MCF 10A (cell line): ENCODE measurements around the gene PARP9. TPM values are rescaled to one million over a fixed set of nuclear protein-coding genes. Genes with fewer than 3 reads are reported as not detected.
"Not testable (repeated sequence)": the region's sequence is repeated elsewhere in the genome, so short reads cannot be mapped to it uniquely, and the experiment has no call there.

ENCODE experiments used
- BruUV-seq: library from RNA; stranded (reverse); fragments of 400-500 nt; replicated peaks from 2 replicates; lab custom pipeline; 2021; lab: Mats Ljungman, UMichigan
- CTCF ChIA-PET: fragments of 300-600 bp; sonication (Branson Sonifier 250); formaldehyde crosslinking; extraction: SDS; loops from one replicate; lab custom pipeline; 2021; ENCODE audit warnings: antibody characterized with exemption, inconsistent platforms; lab: Yijun Ruan, JAX
- POLR2A ChIA-PET: fragments of 300-600, 350-650 bp; sonication (Branson Sonifier 250); formaldehyde crosslinking; extraction: SDS; loops from one replicate; lab custom pipeline; 2020; ENCODE audit warnings: antibody characterized with exemption, inconsistent platforms; lab: Yijun Ruan, JAX
- DNase-seq: peaks from one replicate; pipeline ENCODE4 v3.0.0-alpha.2; 2018; ENCODE audit not compliant: unreplicated experiment
- H3K27ac Mint-ChIP-seq: one replicate; pipeline ENCODE4 v1.8.0; 2022; ENCODE audit warnings: mild to moderate bottlenecking, low read depth, mixed read lengths; ENCODE audit not compliant: unreplicated experiment
- H3K27me3 Mint-ChIP-seq: one replicate; pipeline ENCODE4 v1.8.0; 2022; ENCODE audit warnings: mixed read lengths; ENCODE audit not compliant: insufficient read depth, unreplicated experiment
- H3K36me3 Mint-ChIP-seq: one replicate; pipeline ENCODE4 v1.8.0; 2022; ENCODE audit warnings: mild to moderate bottlenecking, moderate library complexity, mixed read lengths; ENCODE audit not compliant: insufficient read depth, unreplicated experiment
- H3K4me1 Mint-ChIP-seq: one replicate; pipeline ENCODE4 v1.8.0; 2022; ENCODE audit warnings: mixed read lengths; ENCODE audit not compliant: insufficient read depth, unreplicated experiment
- H3K4me3 Mint-ChIP-seq: one replicate; pipeline ENCODE4 v1.8.0; 2022; ENCODE audit warnings: mild to moderate bottlenecking, moderate library complexity, mixed read lengths; ENCODE audit not compliant: unreplicated experiment
- H3K9me3 Mint-ChIP-seq: one replicate; pipeline ENCODE4 v1.8.0; 2022; ENCODE audit warnings: mixed read lengths; ENCODE audit not compliant: unreplicated experiment
- intact Hi-C: fragments of 100-400 bp; cut with micrococcal nuclease; formaldehyde crosslinking; loops from 2 replicates; pipeline ENCODE4 v1.14.1; 2022
- total RNA-seq: library from RNA; stranded (reverse); gene quantifications from 2 replicates; pipeline ENCODE4 v1.2.3, GENCODE V29; 2022
- TF ChIP-seq, protein P1 (sequence below): fragments of 200-600 bp; IDR thresholded peaks from one replicate; pipeline ENCODE4 v1.8.0; 2022; ENCODE audit warnings: antibody characterized with exemption, mild to moderate bottlenecking; ENCODE audit not compliant: unreplicated experiment

The PARP9 gene
- total RNA-seq, 1 experiment from 2014 or later: 6.3 TPM

DNA sequence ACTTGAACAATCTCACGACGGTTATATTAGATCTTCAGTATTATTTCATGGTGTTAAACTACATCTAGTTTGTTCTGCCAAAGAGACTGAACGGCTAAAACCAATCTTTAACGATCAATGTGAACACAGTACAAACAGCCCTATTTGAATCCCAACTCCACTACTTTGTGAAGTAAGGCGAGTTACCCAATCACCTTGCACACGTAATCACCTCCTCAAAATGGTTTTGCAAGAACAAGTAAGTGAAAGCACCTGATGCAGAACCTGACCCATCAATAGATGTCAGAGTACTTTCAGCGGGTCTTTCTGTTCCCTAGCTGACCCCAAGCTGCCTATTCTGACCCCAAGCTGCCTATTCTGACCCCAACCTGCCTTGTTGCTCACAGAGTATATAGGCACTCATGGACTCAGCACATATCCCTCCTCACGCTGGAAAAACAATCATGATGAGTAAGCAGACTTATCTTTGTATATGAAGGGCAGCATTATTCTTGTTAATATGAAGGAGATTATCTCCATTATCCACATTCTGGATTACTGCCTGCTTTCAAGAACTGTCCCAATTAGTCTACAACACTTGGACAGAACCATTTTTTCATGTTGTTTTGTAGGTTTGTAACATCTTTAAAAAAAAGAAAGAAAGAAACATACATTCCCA, 53.1 kb downstream of the PARP9 start:
- Mint-ChIP-seq H3K27me3 (no peaks in the 10 kb centered on the region), H3K36me3 (peaks cover 6% of the 10 kb centered on the region), H3K4me1 (peaks cover 46% of the 10 kb centered on the region), H3K4me3 (peak overlapping the region; percentile 19), H3K9me3 (no peaks in the 10 kb centered on the region), H3K27ac (no peak overlapping the region)
- POLR2A ChIA-PET: interaction anchor here (1.3 to 10.6 kb wide), 6 partner anchors 11 to 126 kb away, joined by 3 to 144 read pairs (median 26); partner anchors contain the start of gene FAM162A
- intact Hi-C loops: loop anchor here (5.0 kb wide), 1 partner anchor 94 kb away; the partner anchor contains the start of gene WDR5B
- TF ChIP-seq, protein P1, sequence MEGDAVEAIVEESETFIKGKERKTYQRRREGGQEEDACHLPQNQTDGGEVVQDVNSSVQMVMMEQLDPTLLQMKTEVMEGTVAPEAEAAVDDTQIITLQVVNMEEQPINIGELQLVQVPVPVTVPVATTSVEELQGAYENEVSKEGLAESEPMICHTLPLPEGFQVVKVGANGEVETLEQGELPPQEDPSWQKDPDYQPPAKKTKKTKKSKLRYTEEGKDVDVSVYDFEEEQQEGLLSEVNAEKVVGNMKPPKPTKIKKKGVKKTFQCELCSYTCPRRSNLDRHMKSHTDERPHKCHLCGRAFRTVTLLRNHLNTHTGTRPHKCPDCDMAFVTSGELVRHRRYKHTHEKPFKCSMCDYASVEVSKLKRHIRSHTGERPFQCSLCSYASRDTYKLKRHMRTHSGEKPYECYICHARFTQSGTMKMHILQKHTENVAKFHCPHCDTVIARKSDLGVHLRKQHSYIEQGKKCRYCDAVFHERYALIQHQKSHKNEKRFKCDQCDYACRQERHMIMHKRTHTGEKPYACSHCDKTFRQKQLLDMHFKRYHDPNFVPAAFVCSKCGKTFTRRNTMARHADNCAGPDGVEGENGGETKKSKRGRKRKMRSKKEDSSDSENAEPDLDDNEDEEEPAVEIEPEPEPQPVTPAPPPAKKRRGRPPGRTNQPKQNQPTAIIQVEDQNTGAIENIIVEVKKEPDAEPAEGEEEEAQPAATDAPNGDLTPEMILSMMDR: no peak
- CTCF ChIA-PET: interaction anchor here (1.0 to 1.7 kb wide), 2 partner anchors 18 to 168 kb away, joined by 5 to 7 read pairs; no protein-coding TSS in a partner anchor
- BruUV-seq: no TSS peak
- peak; percentile 79 for DNase-seq

DNA sequence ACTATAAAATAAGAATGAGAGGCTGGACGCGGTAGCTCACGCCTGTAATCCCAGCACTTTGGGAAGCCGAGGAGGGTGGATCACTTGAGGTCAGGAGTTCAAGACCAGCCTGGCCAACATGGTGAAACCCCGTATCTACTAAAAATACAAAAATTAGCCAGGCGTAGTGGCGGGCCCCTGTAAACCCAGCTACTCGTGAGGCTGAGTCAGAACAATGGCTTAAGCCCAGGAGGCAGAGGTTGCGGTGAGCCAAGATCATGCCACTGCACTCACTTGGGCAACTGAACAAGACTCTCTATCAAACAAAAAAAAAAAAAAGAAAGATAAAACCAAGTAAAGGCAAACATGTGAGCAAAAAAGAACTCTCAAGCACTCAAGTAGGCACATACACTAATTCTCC, 55.2 kb downstream of the PARP9 start:
- ChIA-PET CTCF (interaction anchor here (1.2 kb wide), 2 partner anchors 15 to 49 kb away, joined by 3 to 4 read pairs; no protein-coding TSS in a partner anchor), POLR2A (interaction anchor here (1.2 to 10.6 kb wide), 5 partner anchors 10 to 125 kb away, joined by 3 to 144 read pairs (median 4); partner anchors contain the start of gene FAM162A)
- H3K27ac Mint-ChIP-seq: peak overlapping the region; percentile 67
- intact Hi-C loops, H3K4me3 Mint-ChIP-seq, H3K27me3 Mint-ChIP-seq, BruUV-seq, H3K9me3 Mint-ChIP-seq, H3K36me3 Mint-ChIP-seq: not testable (repeated sequence)
- peaks cover 45% of the 10 kb centered on the region for H3K4me1 Mint-ChIP-seq
- DNase-seq: peak; percentile 86

DNA sequence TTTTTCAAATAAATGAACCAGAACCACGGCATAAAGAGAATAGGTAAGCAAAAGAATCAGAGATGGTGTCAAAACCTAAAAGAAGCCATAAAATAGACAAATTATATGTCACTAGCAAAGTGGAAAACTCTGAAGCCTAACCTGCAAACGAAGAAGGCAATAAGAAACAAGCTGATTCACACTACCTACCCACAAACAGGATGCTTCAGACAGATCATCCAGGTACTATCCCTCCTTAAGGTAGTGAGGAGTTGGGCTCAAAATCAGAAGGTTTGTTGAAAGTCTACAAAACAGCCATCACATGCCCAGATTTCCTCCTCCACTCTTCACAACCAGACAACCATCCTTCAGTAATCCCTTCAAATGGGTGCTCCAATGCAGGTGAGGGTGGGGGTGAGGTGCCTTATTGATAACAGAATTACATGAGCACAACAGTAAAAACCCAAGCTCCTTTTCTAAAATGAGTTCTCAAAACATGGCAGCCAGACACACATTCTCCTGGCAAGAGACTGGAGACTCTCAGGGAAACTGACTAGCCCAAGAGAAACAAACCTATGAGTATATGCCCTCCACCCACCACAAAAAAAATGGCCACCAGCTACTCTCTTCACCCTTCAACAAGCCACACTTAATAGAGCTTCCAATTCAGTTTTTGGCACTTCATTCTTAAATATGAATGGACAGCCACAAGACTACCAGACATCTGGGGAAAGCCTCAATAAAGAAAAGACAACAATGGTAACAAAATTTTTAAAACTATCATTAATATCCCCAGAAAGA, 55.8 kb downstream of the PARP9 start:
- Mint-ChIP-seq H3K4me3 (no peak overlapping the region), H3K27me3 (no peaks in the 10 kb centered on the region), H3K9me3 (no peaks in the 10 kb centered on the region), H3K27ac (peak overlapping the region; percentile 67), H3K4me1 (peaks cover 42% of the 10 kb centered on the region), H3K36me3 (no peaks in the 10 kb centered on the region)
- no TSS peak for BruUV-seq
- ChIA-PET CTCF (interaction anchor here (0.6 to 1.2 kb wide), 3 partner anchors 11 to 48 kb away, joined by 3 to 4 read pairs (median 3); no protein-coding TSS in a partner anchor), POLR2A (interaction anchor here (1.2 to 10.6 kb wide), 4 partner anchors 9 to 124 kb away, joined by 3 to 144 read pairs (median 25); partner anchors contain the start of gene FAM162A)
- DNase-seq: no peak
- intact Hi-C loops: no loop called here
- TF ChIP-seq, protein P1: no peak

DNA sequence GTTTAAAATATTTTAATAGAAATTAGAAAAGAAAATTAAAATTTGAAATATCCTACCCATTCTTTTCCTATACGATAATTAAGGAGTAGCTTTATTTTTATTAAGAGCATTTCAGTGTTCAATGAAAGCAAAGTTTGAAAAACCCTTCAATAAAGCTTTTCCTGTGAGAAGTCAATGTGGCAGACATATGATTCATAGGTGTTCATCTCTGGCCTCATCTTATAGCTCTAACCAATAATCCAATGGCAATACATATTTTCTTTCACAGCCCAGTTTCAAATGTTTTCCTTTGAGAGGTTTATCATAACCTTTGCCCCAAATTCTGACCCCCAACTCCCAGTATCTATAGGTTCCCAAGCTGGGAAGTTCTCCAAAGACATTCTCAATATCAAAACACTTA, 57.6 kb downstream of the PARP9 start:
- no TSS peak for BruUV-seq
- intact Hi-C loops: no loop called here
- Mint-ChIP-seq H3K9me3 (no peaks in the 10 kb centered on the region), H3K4me1 (peaks cover 49% of the 10 kb centered on the region), H3K4me3 (no peak overlapping the region), H3K27ac (no peak overlapping the region), H3K36me3 (no peaks in the 10 kb centered on the region), H3K27me3 (no peaks in the 10 kb centered on the region)
- CTCF ChIA-PET: interaction anchor here (0.6 to 1.2 kb wide), 4 partner anchors 10 to 200 kb away, joined by 3 to 5 read pairs (median 3); no protein-coding TSS in a partner anchor
- POLR2A ChIA-PET: interaction anchor here (5.9 to 10.6 kb wide), 2 partner anchors 8 to 18 kb away, joined by 47 to 144 read pairs; no protein-coding TSS in a partner anchor
- no peak for DNase-seq
- TF ChIP-seq, protein P1: no peak
